ENCODE results near the gene PPP1R3D.

PPP1R3D gene

GRCh38 chr20:59923514-59923913 lies 16.6 kb downstream of the PPP1R3D start:
- TF ChIP-seq CTCF (IDR thresholded peaks at IDR 0.05; ENCODE audit: low read depth, low read length) = no peak

GRCh38 chr20:59920944-59921343 lies 19.2 kb downstream of the PPP1R3D start:
- DNase-seq (ENCODE audit: extremely low read depth, low read depth) = no peak
- TF ChIP-seq CTCF (IDR thresholded peaks at IDR 0.05; ENCODE audit: low read depth, low read length) = no peak

More at GRCh38 chr20:59923514-59923913, 16.6 kb downstream of the PPP1R3D start:
- no peak for DNase-seq (ENCODE audit: extremely low read depth, low read depth)

- DNase-seq (ENCODE audit: extremely low read depth, low read depth) = no peak
Observed at GRCh38 chr20:59912609-59913008, 27.5 kb downstream of the PPP1R3D start.

GRCh38 chr20:59911041-59911440 lies 29.1 kb downstream of the PPP1R3D start:
- DNase-seq (ENCODE audit: extremely low read depth, low read depth) = no peak
- TF ChIP-seq CTCF (IDR thresholded peaks at IDR 0.05; ENCODE audit: low read depth, low read length) = no peak

More at GRCh38 chr20:59912609-59913008, 27.5 kb downstream of the PPP1R3D start:
- TF ChIP-seq CTCF (IDR thresholded peaks at IDR 0.05; ENCODE audit: low read depth, low read length) = no peak

DNA sequence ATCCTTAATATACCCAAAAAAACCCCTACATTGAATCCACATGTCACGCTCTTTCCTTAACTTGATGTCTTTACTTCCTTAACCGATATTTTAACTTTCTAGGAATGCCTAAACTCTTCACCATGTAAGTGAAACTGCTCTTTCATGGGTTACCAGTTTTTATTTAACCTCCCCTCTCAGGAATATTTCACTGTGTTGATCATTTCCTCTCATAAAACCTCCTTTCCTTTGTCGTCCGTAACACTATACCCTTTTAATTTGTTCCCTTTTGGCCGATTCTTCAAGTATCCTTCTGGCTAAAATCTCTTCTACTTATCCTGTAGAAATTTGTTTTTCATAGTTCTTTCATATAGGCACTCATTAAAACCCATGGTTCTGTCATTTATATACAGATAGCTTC lies 31.2 kb downstream of the PPP1R3D start:
- DNase-seq (ENCODE audit: extremely low read depth, low read depth) = no peak
- TF ChIP-seq CTCF (IDR thresholded peaks at IDR 0.05; ENCODE audit: low read depth, low read length) = no peak

GRCh38 chr20:59903621-59904020 lies 36.5 kb downstream of the PPP1R3D start:
- no peak for DNase-seq (ENCODE audit: extremely low read depth, low read depth)
- TF ChIP-seq CTCF (IDR thresholded peaks at IDR 0.05; ENCODE audit: low read depth, low read length) = no peak

DNA sequence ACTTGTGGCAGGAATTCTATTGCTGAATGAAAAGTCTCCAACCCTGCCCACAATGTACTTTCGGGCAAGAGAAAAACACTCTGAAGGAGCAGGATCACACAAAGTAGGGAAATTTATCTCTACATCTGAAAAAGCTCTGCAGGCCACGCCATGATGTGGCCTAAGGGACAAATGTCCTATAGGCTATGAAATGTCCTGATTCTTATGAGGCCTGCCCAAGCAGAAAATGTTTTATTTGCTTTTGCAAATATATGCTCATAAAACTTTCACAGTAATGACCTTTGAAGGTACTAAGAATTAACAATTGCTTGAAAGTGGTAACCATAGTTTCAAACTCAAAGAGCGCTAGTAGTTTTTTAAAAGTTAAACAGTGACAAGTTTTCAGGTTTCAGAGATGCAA lies 37.6 kb downstream of the PPP1R3D start:
- no peak for TF ChIP-seq CTCF (IDR thresholded peaks at IDR 0.05; ENCODE audit: low read depth, low read length)
- DNase-seq (ENCODE audit: extremely low read depth, low read depth) = no peak

Measured in AG09319 (cell line).